Vagina (tissue), 2 donors: ENCODE results near the gene LACTB. TPM values are rescaled to one million over a fixed set of nuclear protein-coding genes. Genes with fewer than 3 reads are reported as not detected.
"Not testable (repeated sequence)": the region's sequence is repeated elsewhere in the genome, so short reads cannot be mapped to it uniquely, and the experiment has no call there.

Experiments used
- DNase-seq, 2 donors: peaks; one replicate each; pipeline ENCODE4 v3.0.0-alpha.2; 2017; ENCODE audit errors: extremely low spot score in 2 of 2
- H3K27ac ChIP-seq: fragments of 200-600 bp; sonication (generic); one replicate; pipeline ENCODE4 v1.5.1; 2019
- H3K27me3 ChIP-seq: fragments of 200-600 bp; sonication (generic); one replicate; pipeline ENCODE4 v1.5.1; 2019
- H3K36me3 ChIP-seq, 2 donors: fragments of 200-600 bp; sonication (generic); one replicate each; pipeline ENCODE4 v1.5.1; 2017 to 2019
- H3K4me1 ChIP-seq: fragments of 200-600 bp; sonication (generic); one replicate; pipeline ENCODE4 v1.5.1; 2019
- H3K4me3 ChIP-seq, 2 donors: fragments of 200-600 bp; sonication (generic); 1 replicate in 1 of 2; 2 replicates in 1 of 2; pipeline ENCODE4 v1.5.1; 2016 to 2019
- H3K9me3 ChIP-seq: fragments of 200-600 bp; sonication (generic); one replicate; pipeline ENCODE4 v1.5.1; 2019
- POLR2A ChIP-seq, 2 donors: fragments of 450-650 bp; IDR thresholded peaks; one replicate each; pipeline ENCODE4 v1.6.1; 2017; ENCODE audit warnings: antibody characterized with exemption in 2 of 2, mild to moderate bottlenecking in 2 of 2, moderate library complexity in 2 of 2
- POLR2AphosphoS5 ChIP-seq, 2 donors: sonication (generic); formaldehyde crosslinking; IDR thresholded peaks; one replicate each; pipeline ENCODE4 v1.9.0; 2017; ENCODE audit warnings: antibody characterized with exemption in 2 of 2, mild to moderate bottlenecking in 2 of 2, low read depth in 1 of 2; ENCODE audit not compliant: insufficient read depth in 1 of 2
- intact Hi-C: fragments of 100-400 bp; cut with DNase I; formaldehyde crosslinking; loops from one replicate; pipeline ENCODE4 v1.15.1; 2023
- total RNA-seq: library from RNA; depleted of rRNA; stranded (reverse); fragments of >200 nt; gene quantifications from one replicate; pipeline ENCODE4 v1.2.3, GENCODE V29; 2016
- TF ChIP-seq, protein P1 (sequence below), 3 experiments: fragments of 450-650 bp in 2 of 3; fragments of 200-600 bp in 1 of 3; sonication (generic) in 1 of 3; IDR thresholded peaks; one replicate each; pipeline ENCODE4 v1.5.1; 2017 to 2019; ENCODE audit warnings: antibody characterized with exemption in 3 of 3, mild to moderate bottlenecking in 2 of 3, moderate library complexity in 2 of 3

Gene LACTB
- total RNA-seq, 1 donor from 2014 or later, result 23.3 TPM

DNA sequence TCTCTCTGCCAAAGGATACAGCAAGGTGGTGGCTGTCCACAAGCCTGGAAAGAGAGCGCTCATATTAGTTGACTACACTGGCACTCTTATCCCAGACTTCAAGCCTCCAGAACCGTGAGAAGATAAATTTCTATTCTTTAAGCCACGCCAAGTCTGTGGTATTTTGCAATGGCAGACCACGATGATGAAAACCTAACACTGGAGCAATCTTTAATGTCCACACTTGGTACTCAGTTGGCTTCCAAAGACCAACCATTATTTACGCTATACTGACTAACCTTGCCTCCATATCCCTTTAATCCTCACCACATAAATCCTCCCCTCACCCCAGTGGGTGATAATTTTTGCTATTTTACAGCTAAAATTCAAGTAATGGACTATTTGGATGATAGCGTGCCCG, 16.9 kb upstream of the LACTB start:
- intact Hi-C loops, result no loop called here
- no peak overlapping the region for H3K4me3 ChIP-seq
- TF ChIP-seq, protein P1, sequence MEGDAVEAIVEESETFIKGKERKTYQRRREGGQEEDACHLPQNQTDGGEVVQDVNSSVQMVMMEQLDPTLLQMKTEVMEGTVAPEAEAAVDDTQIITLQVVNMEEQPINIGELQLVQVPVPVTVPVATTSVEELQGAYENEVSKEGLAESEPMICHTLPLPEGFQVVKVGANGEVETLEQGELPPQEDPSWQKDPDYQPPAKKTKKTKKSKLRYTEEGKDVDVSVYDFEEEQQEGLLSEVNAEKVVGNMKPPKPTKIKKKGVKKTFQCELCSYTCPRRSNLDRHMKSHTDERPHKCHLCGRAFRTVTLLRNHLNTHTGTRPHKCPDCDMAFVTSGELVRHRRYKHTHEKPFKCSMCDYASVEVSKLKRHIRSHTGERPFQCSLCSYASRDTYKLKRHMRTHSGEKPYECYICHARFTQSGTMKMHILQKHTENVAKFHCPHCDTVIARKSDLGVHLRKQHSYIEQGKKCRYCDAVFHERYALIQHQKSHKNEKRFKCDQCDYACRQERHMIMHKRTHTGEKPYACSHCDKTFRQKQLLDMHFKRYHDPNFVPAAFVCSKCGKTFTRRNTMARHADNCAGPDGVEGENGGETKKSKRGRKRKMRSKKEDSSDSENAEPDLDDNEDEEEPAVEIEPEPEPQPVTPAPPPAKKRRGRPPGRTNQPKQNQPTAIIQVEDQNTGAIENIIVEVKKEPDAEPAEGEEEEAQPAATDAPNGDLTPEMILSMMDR (IDR thresholded peaks at IDR 0.05), result no peak
- TF ChIP-seq POLR2A (IDR thresholded peaks at IDR 0.05) (no peak), POLR2AphosphoS5 (IDR thresholded peaks at IDR 0.05; ENCODE audit: insufficient read depth in 1 of 2, low read depth in 1 of 2) (no peak)
- no peaks in the 10 kb centered on the region for H3K9me3 ChIP-seq
- no peaks in the 10 kb centered on the region for H3K36me3 ChIP-seq
- H3K27ac ChIP-seq, result no peak overlapping the region
- no peaks in the 10 kb centered on the region for H3K27me3 ChIP-seq
- H3K4me1 ChIP-seq, result no peaks in the 10 kb centered on the region
- DNase-seq, result no peak

DNA sequence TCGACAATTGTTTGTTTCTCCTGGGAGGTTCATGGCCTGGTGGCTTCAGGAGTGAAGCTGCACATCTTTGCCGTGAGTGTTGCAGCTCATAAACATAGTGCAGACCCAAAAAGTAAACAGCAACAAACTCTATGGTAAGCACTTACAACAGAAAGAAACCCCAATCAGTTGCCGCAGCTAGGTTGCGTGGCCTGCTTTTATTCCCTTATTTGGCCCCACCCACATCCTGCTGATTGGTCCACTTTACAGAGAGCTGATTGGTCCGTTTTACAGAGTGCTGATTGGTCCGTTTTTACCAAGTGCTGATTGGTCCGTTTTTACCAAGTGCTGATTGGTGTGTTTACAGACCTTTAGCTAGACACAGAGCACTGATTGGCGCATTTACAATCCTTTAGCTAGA, 16.3 kb upstream of the LACTB start:
- intact Hi-C loops, H3K27ac ChIP-seq: not testable (repeated sequence)

DNA sequence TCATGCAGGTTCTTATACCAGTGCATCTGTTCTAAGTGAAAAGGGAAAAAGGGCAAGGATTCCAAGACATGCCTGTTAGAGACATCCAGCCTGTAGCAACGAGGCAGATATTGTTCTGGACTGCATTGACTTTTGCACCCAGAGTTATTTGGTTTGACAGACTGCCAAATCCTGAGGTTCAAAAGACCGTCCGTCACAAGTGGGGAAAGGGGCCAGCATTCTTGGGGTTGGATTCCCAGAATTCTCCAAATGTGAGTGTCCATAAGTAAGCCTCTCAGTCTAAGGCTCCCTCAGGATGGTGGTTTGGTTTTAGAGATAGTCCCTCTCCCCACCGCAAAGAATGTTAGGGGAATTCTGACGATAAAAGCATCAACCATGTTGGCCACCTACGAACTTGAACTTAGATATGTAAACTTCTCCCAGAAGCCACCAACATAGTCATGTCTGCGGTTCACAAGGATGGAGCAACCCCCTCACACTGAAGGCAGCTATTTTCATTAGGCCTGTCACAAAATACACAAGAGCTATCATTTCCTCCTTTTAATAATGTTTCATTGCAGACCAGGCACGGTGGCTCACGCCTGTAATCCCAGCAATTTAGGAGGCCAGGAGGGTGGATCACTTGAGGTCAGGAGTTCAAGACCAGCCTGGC, 13.6 kb upstream of the LACTB start:
- TF ChIP-seq, protein P1 (IDR thresholded peaks at IDR 0.05), result no peak
- TF ChIP-seq POLR2A (IDR thresholded peaks at IDR 0.05) (no peak), POLR2AphosphoS5 (IDR thresholded peaks at IDR 0.05; ENCODE audit: insufficient read depth in 1 of 2, low read depth in 1 of 2) (no peak)
- intact Hi-C loops, result no loop called here
- no peak for DNase-seq
- H3K27me3 ChIP-seq, result no peaks in the 10 kb centered on the region
- no peak overlapping the region for H3K4me3 ChIP-seq
- H3K36me3 ChIP-seq, result no peaks in the 10 kb centered on the region
- no peaks in the 10 kb centered on the region for H3K9me3 ChIP-seq
- no peaks in the 10 kb centered on the region for H3K4me1 ChIP-seq
- no peak overlapping the region for H3K27ac ChIP-seq

More for the DNA sequence above, 16.3 kb upstream of the LACTB start:
- not testable (repeated sequence) for H3K27me3 ChIP-seq, H3K36me3 ChIP-seq, H3K9me3 ChIP-seq, H3K4me1 ChIP-seq, DNase-seq, H3K4me3 ChIP-seq

DNA sequence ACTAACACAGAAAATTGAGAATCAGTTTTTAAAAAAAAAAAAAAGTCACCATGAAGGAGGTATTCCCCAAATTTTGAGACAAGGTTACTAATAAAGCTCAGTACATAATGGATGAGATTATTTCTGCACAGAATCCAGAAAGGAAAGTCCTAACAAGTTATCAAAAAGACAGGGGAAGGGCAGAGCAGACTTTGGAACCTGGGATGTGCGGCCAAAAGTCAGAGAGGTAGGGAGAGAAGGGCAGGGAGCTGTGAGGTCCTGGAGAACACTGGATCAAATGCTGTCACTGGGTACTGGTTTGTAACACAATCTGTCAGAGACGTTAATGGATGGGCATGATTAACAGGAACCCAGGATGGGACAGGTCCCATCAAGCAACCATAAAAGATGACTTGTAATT, 12.2 kb upstream of the LACTB start:
- TF ChIP-seq POLR2A (IDR thresholded peaks at IDR 0.05) (no peak), POLR2AphosphoS5 (IDR thresholded peaks at IDR 0.05; ENCODE audit: insufficient read depth in 1 of 2, low read depth in 1 of 2) (no peak)
- TF ChIP-seq, protein P1 (IDR thresholded peaks at IDR 0.05), result no peak
- no peak overlapping the region for H3K27ac ChIP-seq
- no peak overlapping the region for H3K4me3 ChIP-seq
- DNase-seq, result no peak
- no peaks in the 10 kb centered on the region for H3K9me3 ChIP-seq
- H3K4me1 ChIP-seq, result no peaks in the 10 kb centered on the region
- H3K36me3 ChIP-seq, result no peaks in the 10 kb centered on the region
- H3K27me3 ChIP-seq, result no peaks in the 10 kb centered on the region
- intact Hi-C loops, result no loop called here

DNA sequence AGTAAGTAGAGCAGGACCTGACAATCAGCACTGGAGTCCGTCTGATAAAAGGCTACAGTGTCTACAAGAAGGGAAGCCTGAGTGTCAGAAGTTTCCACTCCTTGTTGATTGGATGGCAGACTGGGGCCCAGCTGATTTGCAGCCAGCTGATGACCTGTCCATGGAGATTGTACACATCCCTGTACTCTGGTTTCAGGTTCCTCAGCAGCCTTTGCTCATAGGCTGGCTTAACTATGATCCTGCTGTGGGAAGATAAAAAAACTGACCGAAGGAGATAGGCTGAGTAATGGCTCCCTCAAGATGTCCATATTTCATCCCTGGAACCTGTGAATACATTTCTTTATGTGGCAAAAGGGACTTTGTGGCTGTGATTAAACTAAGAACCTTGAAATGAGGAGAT, 11.7 kb upstream of the LACTB start:
- Histone ChIP-seq H3K27ac (no peak overlapping the region), H3K4me3 (no peak overlapping the region), H3K27me3 (no peaks in the 10 kb centered on the region), H3K9me3 (no peaks in the 10 kb centered on the region), H3K36me3 (no peaks in the 10 kb centered on the region), H3K4me1 (no peaks in the 10 kb centered on the region)
- intact Hi-C loops, result no loop called here
- TF ChIP-seq POLR2A (IDR thresholded peaks at IDR 0.05) (no peak), POLR2AphosphoS5 (IDR thresholded peaks at IDR 0.05; ENCODE audit: insufficient read depth in 1 of 2, low read depth in 1 of 2) (no peak)
- TF ChIP-seq, protein P1 (IDR thresholded peaks at IDR 0.05), result no peak
- DNase-seq, result no peak
